ENCODE data around the gene CELF4.

DNA sequence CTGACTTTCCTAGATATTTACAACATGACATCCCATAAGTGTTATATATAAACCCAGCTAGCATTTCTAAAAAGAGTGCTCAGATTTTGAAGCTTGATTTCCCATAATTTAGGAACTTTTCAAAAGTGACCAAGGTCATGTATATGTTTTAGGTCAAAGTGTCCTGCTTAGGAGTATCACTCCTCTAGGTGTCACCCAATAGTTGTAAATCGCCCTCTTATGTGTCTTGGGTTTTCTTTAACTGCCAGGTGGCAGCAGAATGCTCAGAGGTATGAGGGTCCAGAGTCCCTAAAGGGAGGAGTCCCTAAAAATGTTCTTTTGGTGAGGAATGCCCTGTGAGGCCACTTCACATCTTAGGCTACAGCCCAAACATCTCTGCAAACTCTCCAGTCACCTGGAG lies 358.3 kb downstream of the CELF4 start:
- TF ChIP-seq, protein P1, sequence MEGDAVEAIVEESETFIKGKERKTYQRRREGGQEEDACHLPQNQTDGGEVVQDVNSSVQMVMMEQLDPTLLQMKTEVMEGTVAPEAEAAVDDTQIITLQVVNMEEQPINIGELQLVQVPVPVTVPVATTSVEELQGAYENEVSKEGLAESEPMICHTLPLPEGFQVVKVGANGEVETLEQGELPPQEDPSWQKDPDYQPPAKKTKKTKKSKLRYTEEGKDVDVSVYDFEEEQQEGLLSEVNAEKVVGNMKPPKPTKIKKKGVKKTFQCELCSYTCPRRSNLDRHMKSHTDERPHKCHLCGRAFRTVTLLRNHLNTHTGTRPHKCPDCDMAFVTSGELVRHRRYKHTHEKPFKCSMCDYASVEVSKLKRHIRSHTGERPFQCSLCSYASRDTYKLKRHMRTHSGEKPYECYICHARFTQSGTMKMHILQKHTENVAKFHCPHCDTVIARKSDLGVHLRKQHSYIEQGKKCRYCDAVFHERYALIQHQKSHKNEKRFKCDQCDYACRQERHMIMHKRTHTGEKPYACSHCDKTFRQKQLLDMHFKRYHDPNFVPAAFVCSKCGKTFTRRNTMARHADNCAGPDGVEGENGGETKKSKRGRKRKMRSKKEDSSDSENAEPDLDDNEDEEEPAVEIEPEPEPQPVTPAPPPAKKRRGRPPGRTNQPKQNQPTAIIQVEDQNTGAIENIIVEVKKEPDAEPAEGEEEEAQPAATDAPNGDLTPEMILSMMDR (IDR thresholded peaks at IDR 0.05) = no peak
- TF ChIP-seq POLR2AphosphoS5 (IDR thresholded peaks at IDR 0.05) = no peak
